Measurements from ENCODE around the gene MCF2L.

- TF ChIP-seq CTCF (conservative IDR thresholded peaks at IDR 0.05; ENCODE audit: low read length) (no peak), EZH2phosphoT487 (IDR thresholded peaks at IDR 0.05; ENCODE audit: borderline replicate concordance, low read depth, low read length) (no peak)
Observed at GRCh38 chr13:113110048-113110851, 141.2 kb downstream of the MCF2L start.

Measured in OCI-LY7 (cell line).